Fibroblast of lung (primary cell): ENCODE measurements around the gene SMIM45.
A peak's percentile ranks its signal among the peaks of the same experiment; 100 is the strongest.

Source experiments
- DNase-seq, 2 donors: peaks; one replicate each; pipeline versions ENCODE4 v3.0.0 to v3.0.0-alpha.2; 2010; ENCODE audit warnings: low read depth in 2 of 2
- H2AFZ ChIP-seq: 2 replicates; pipeline ENCODE4 v1.5.1; 2012; ENCODE audit warnings: low read length, control low read depth, inconsistent platforms
- H3K27ac ChIP-seq: 2 replicates; pipeline ENCODE4 v1.5.1; 2011; ENCODE audit warnings: low read length, control low read depth; ENCODE audit not compliant: insufficient read depth
- H3K27me3 ChIP-seq: 2 replicates; pipeline ENCODE4 v1.5.1; 2011; ENCODE audit warnings: mild to moderate bottlenecking, low read length; ENCODE audit not compliant: control insufficient read depth, insufficient read depth
- H3K36me3 ChIP-seq: 2 replicates; pipeline ENCODE4 v1.5.1; 2011; ENCODE audit warnings: low read length; ENCODE audit not compliant: control insufficient read depth, insufficient read depth
- H3K4me1 ChIP-seq: 2 replicates; pipeline ENCODE4 v1.5.1; 2011; ENCODE audit warnings: low read length; ENCODE audit not compliant: control insufficient read depth, insufficient read depth; ENCODE audit errors: extremely low read depth
- H3K4me2 ChIP-seq: 2 replicates; pipeline ENCODE4 v1.5.1; 2011; ENCODE audit warnings: low read length, control low read depth; ENCODE audit not compliant: insufficient read depth; ENCODE audit errors: extremely low read depth
- H3K4me3 ChIP-seq, 4 experiments: fragments of 200-600 bp in 1 of 4; sonication (generic) in 1 of 4; replicated peaks in 1 of 4; 2 replicates each; pipeline ENCODE4 v1.5.1; 2011 to 2016; ENCODE audit warnings: low read length in 4 of 4, low read depth in 3 of 4, mild to moderate bottlenecking in 3 of 4, control low read depth in 2 of 4, inconsistent platforms in 1 of 4, mixed read lengths in 1 of 4; ENCODE audit not compliant: insufficient read depth in 1 of 4; ENCODE audit errors: control extremely low read depth in 1 of 4
- H3K79me2 ChIP-seq: 2 replicates; pipeline ENCODE4 v1.5.1; 2012; ENCODE audit warnings: mild to moderate bottlenecking, low read length, inconsistent platforms; ENCODE audit not compliant: control insufficient read depth, insufficient read depth
- H3K9ac ChIP-seq: 2 replicates; pipeline ENCODE4 v1.5.1; 2011; ENCODE audit warnings: mild to moderate bottlenecking, low read length, control low read depth; ENCODE audit not compliant: insufficient read depth
- H3K9me3 ChIP-seq: 2 replicates; pipeline ENCODE4 v1.5.1; 2012; ENCODE audit warnings: low read depth, low read length; ENCODE audit not compliant: control insufficient read depth, insufficient read depth
- H4K20me1 ChIP-seq: 2 replicates; pipeline ENCODE4 v1.5.1; 2011; ENCODE audit warnings: low read length; ENCODE audit not compliant: control insufficient read depth, insufficient read depth; ENCODE audit errors: extremely low read depth
- EZH2 ChIP-seq: IDR thresholded peaks from 2 replicates; pipeline ENCODE4 v1.5.1; 2012; ENCODE audit warnings: low read length, control low read depth, mild to moderate bottlenecking; ENCODE audit errors: missing control alignments
- TF ChIP-seq, protein P1 (sequence below), 2 donors: IDR thresholded peaks in 1 of 2; conservative IDR thresholded peaks in 1 of 2; 1 replicate in 1 of 2; 2 replicates in 1 of 2; pipeline ENCODE4 v1.5.1; 2011 to 2012; ENCODE audit warnings: low read length in 2 of 2, control low read depth in 1 of 2, inconsistent platforms in 1 of 2, low read depth in 1 of 2, mild to moderate bottlenecking in 1 of 2

The SMIM45 gene

GRCh38 chr22:41913040-41913719 is 38.8 kb upstream of the SMIM45 start:
- peaks cover 54% of the 10 kb centered on the region for H3K27me3 ChIP-seq

DNA sequence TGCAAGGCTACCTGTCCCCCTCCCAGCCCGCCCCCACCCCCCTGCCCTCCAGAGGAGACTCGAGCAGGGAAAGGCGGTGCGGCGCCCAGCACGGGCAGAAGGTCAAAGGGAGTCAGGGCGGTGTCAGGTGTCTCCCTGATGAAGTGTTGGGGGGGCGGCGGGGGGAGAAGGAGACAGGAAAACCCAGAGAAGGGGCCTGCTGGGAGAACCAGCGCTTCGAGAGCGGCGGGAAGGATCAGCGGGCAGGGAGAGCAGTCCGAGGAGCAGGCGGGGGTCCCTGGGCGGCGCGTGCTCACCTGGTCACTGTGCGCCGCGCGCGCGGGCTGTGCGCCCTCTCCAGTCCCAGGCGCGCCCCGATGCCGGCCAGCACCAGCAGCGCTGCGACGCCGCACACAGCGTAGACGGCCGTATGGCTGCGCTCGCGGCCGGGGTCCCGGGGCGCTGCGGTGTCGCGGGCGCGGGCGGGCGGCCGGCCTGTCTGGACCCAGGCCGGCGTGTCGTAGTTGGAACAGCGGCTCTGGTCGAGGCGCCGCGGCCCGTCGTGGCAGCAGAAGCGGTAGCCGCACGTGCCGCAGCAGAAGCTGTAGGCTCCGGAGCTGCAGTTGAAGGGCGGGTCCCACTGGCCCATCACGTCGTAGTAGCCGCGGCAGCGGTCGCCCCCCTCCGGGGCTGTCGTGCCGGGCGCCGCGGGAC is 38.0 kb upstream of the SMIM45 start:
- Histone ChIP-seq H4K20me1 (no peaks in the 10 kb centered on the region), H3K9ac (no peak overlapping the region), H3K4me2 (no peak overlapping the region), H3K79me2 (no peaks in the 10 kb centered on the region), H2AFZ (no peak overlapping the region), H3K4me1 (no peaks in the 10 kb centered on the region), H3K9me3 (no peaks in the 10 kb centered on the region), H3K36me3 (no peaks in the 10 kb centered on the region), H3K27me3 (peaks cover 54% of the 10 kb centered on the region), H3K27ac (no peak overlapping the region), H3K4me3 (no peak overlapping the region)
- DNase-seq = no peak
- TF ChIP-seq, protein P1, sequence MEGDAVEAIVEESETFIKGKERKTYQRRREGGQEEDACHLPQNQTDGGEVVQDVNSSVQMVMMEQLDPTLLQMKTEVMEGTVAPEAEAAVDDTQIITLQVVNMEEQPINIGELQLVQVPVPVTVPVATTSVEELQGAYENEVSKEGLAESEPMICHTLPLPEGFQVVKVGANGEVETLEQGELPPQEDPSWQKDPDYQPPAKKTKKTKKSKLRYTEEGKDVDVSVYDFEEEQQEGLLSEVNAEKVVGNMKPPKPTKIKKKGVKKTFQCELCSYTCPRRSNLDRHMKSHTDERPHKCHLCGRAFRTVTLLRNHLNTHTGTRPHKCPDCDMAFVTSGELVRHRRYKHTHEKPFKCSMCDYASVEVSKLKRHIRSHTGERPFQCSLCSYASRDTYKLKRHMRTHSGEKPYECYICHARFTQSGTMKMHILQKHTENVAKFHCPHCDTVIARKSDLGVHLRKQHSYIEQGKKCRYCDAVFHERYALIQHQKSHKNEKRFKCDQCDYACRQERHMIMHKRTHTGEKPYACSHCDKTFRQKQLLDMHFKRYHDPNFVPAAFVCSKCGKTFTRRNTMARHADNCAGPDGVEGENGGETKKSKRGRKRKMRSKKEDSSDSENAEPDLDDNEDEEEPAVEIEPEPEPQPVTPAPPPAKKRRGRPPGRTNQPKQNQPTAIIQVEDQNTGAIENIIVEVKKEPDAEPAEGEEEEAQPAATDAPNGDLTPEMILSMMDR (conservative IDR thresholded peaks at IDR 0.05 in 1 of 2, IDR thresholded peaks at IDR 0.05 in 1 of 2; ENCODE audit: low read depth in 1 of 2, low read length in 2 of 2) = no peak
- TF ChIP-seq EZH2 = peak; percentile 97

More at GRCh38 chr22:41913040-41913719, 38.8 kb upstream of the SMIM45 start:
- H3K4me3 ChIP-seq = no peak overlapping the region
- H3K36me3 ChIP-seq = no peaks in the 10 kb centered on the region
- H3K4me2 ChIP-seq = no peak overlapping the region
- H4K20me1 ChIP-seq = no peaks in the 10 kb centered on the region
- H3K4me1 ChIP-seq = no peaks in the 10 kb centered on the region
- H2AFZ ChIP-seq = no peak overlapping the region
- no peak overlapping the region for H3K9ac ChIP-seq
- no peaks in the 10 kb centered on the region for H3K9me3 ChIP-seq
- TF ChIP-seq, protein P1 (conservative IDR thresholded peaks at IDR 0.05 in 1 of 2, IDR thresholded peaks at IDR 0.05 in 1 of 2; ENCODE audit: low read depth in 1 of 2, low read length in 2 of 2) = no peak
- peak; percentile 49 for TF ChIP-seq EZH2
- DNase-seq = no peak
- no peak overlapping the region for H3K27ac ChIP-seq
- no peaks in the 10 kb centered on the region for H3K79me2 ChIP-seq

GRCh38 chr22:41914611-41915034 is 37.3 kb upstream of the SMIM45 start:
- TF ChIP-seq, protein P1 (conservative IDR thresholded peaks at IDR 0.05 in 1 of 2, IDR thresholded peaks at IDR 0.05 in 1 of 2; ENCODE audit: low read depth in 1 of 2, low read length in 2 of 2) = no peak
- TF ChIP-seq EZH2 = peak; percentile 20
- no peak overlapping the region for H3K4me2 ChIP-seq
- no peaks in the 10 kb centered on the region for H3K36me3 ChIP-seq
- no peaks in the 10 kb centered on the region for H3K9me3 ChIP-seq
- H3K9ac ChIP-seq = no peak overlapping the region
- H3K79me2 ChIP-seq = no peaks in the 10 kb centered on the region
- H3K4me1 ChIP-seq = no peaks in the 10 kb centered on the region
- H2AFZ ChIP-seq = no peak overlapping the region
- H3K4me3 ChIP-seq = no peak overlapping the region
- H3K27me3 ChIP-seq = peaks cover 51% of the 10 kb centered on the region
- no peaks in the 10 kb centered on the region for H4K20me1 ChIP-seq
- DNase-seq = no peak
- H3K27ac ChIP-seq = no peak overlapping the region
